ENCODE data around the gene NIM1K. TPM values are rescaled to one million over a fixed set of nuclear protein-coding genes. Genes with fewer than 3 reads are reported as not detected.

Gene NIM1K
- total and polyA plus RNA-seq, 4 experiments from 2014 or later, result 0.24 to 0.40 (median 0.27) TPM

DNA sequence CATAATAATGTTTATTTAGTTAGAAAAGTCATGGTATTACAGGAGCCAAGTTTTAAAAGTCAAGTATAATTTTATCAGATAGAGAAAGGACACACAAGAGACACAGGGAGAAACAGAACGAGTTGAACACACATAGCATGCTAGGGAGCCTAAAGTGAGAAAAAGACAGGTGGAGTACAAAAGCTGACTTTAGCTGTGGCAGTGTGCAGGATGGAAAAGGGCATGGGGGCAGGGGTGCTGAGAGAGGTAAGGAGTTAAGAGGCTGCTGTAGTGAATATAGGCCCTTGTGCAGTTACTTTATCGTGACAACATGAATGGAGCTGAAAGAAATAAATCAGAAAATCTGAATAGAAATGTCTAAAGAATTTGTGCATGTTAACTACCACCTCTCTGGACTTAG is 103.2 kb downstream of the NIM1K start:
- CTCF ChIA-PET (ENCODE audit: partially characterized antibody), result interaction anchor here (1.2 to 1.4 kb wide), 2 partner anchors 174 to 390 kb away, joined by 3 read pairs; partner anchors contain the start of gene ZNF131
- H3K27me3 Mint-ChIP-seq, result no peaks in the 10 kb centered on the region
- no peaks in the 10 kb centered on the region for H3K27me3 ChIP-seq (ENCODE audit: insufficient read depth, low read length)
- H3K27ac ChIP-seq (ENCODE audit: low read depth, low read length), result no peak overlapping the region
- POLR2A ChIA-PET (ENCODE audit: partially characterized antibody), result no interaction called here
- peak overlapping the region in 1 of 7 donors; percentile 24 for H3K27ac Mint-ChIP-seq
- no peak overlapping the region for H3K4me3 ChIP-seq (ENCODE audit: low read length in 2 of 2)
- H3K4me1 Mint-ChIP-seq, result no peaks in the 10 kb centered on the region
- no peak for DNase-seq
- intact Hi-C loops (cut with micrococcal nuclease), result no loop called here
- peaks cover 66 to 73% of the 10 kb centered on the region in 2 donors for H3K36me3 Mint-ChIP-seq
- H3K36me3 ChIP-seq (ENCODE audit: insufficient read depth, low read length), result peaks cover 61% of the 10 kb centered on the region
- no peaks in the 10 kb centered on the region for H3K4me1 ChIP-seq (ENCODE audit: insufficient read depth, low read length)
- no peak overlapping the region for H3K4me3 Mint-ChIP-seq
- no peaks in the 10 kb centered on the region for H3K9me3 Mint-ChIP-seq
- H3K9me3 ChIP-seq (ENCODE audit: control insufficient read depth in 1 of 2, low read length in 2 of 2), result no peaks in the 10 kb centered on the region

DNA sequence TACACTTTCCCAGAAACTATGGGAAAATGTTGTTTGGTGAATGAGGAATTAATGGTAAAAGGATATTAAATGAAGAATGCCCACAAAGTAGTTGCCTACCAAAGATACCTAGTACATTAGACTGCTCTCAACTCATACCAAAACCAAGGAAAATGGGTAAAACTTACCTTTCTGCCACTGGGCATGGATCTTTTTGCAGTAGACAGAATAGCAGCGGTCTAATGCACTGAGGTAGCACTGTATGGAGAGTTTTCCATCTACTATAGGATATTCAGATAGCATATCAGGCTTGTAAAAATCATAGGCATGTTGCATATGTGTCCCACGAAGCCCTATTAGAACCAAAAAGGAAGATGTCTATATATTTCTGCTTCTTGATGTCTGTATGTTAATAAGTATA is 104.8 kb downstream of the NIM1K start:
- DNase-seq, result no peak
- peaks cover 6 to 11% (median 10%) of the 10 kb centered on the region in 4 donors for H3K4me1 Mint-ChIP-seq
- no peaks in the 10 kb centered on the region for H3K27me3 Mint-ChIP-seq
- Histone ChIP-seq H3K36me3 (ENCODE audit: insufficient read depth, low read length) (peaks cover 56% of the 10 kb centered on the region), H3K27ac (ENCODE audit: low read depth, low read length) (no peak overlapping the region), H3K4me1 (ENCODE audit: insufficient read depth, low read length) (no peaks in the 10 kb centered on the region), H3K27me3 (ENCODE audit: insufficient read depth, low read length) (no peaks in the 10 kb centered on the region), H3K9me3 (ENCODE audit: control insufficient read depth in 1 of 2, low read length in 2 of 2) (no peaks in the 10 kb centered on the region), H3K4me3 (ENCODE audit: low read length in 2 of 2) (no peak overlapping the region)
- H3K4me3 Mint-ChIP-seq, result no peak overlapping the region
- H3K36me3 Mint-ChIP-seq, result peaks cover 56 to 66% of the 10 kb centered on the region in 2 donors
- CTCF ChIA-PET (ENCODE audit: partially characterized antibody), result no interaction called here
- H3K27ac Mint-ChIP-seq, result no peak overlapping the region
- peaks cover 0 to 2% (median 0%) of the 10 kb centered on the region in 8 donors for H3K9me3 Mint-ChIP-seq
- POLR2A ChIA-PET (ENCODE audit: partially characterized antibody), result no interaction called here
- intact Hi-C loops (cut with micrococcal nuclease), result no loop called here

DNA sequence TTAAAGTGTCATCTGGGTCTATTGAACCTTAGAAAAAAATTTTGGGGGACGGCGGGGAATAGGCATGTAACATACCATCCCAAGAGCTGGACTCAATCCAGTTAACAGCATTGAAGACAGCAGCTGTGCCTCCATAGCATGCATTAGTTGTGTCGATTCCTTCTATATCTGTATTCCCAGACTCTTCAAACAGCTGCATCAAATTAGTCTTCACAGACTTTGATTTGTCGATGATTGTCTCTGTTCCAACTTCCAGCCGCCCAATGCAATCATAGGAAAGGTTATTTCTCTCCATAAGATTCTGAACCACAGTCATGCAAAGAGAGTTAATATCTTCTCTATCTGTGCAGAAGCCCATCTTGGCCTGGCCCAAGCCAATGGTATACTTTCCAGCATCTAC is 106.4 kb downstream of the NIM1K start:
- peak overlapping the region in 1 of 7 donors; percentile 14 for H3K27ac Mint-ChIP-seq
- no peaks in the 10 kb centered on the region for H3K27me3 ChIP-seq (ENCODE audit: insufficient read depth, low read length)
- H3K36me3 Mint-ChIP-seq, result peaks cover 52 to 59% of the 10 kb centered on the region in 2 donors
- ChIA-PET POLR2A (ENCODE audit: partially characterized antibody) (no interaction called here), CTCF (ENCODE audit: partially characterized antibody) (interaction anchor here (1.7 kb wide), 1 partner anchor 186 kb away, joined by 3 read pairs; the partner anchor contains the start of gene TMEM267)
- H3K4me3 Mint-ChIP-seq, result no peak overlapping the region
- peaks cover 0 to 2% (median 0%) of the 10 kb centered on the region in 8 donors for H3K9me3 Mint-ChIP-seq
- H3K27me3 Mint-ChIP-seq, result no peaks in the 10 kb centered on the region
- H3K36me3 ChIP-seq (ENCODE audit: insufficient read depth, low read length), result peaks cover 47% of the 10 kb centered on the region
- no peaks in the 10 kb centered on the region for H3K4me1 ChIP-seq (ENCODE audit: insufficient read depth, low read length)
- no peak overlapping the region for H3K4me3 ChIP-seq (ENCODE audit: low read length in 2 of 2)
- H3K9me3 ChIP-seq (ENCODE audit: control insufficient read depth in 1 of 2, low read length in 2 of 2), result no peaks in the 10 kb centered on the region
- intact Hi-C loops (cut with micrococcal nuclease), result no loop called here
- peaks cover 14 to 23% (median 21%) of the 10 kb centered on the region in 4 donors for H3K4me1 Mint-ChIP-seq
- no peak overlapping the region for H3K27ac ChIP-seq (ENCODE audit: low read depth, low read length)
- DNase-seq, result no peak

DNA sequence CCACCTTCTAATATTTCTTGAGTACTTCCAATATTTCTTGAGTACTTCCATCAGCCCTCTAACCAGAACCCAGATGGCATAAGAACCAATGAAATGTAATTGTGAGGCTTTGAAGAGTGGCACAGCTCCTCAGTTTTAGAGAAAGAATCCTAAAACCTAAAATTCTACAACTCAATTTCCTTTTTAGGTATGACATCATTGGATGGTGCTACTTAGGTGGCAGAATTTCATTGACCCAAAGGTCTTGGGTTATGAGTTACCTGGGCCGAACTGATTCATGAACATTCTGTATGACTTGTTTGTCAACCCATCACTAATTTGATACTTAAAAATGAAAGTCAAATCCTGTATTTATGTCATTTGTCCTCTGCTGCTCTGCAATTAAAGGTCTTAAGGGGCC is 108.1 kb downstream of the NIM1K start:
- intact Hi-C loops (cut with micrococcal nuclease), result no loop called here
- H3K4me1 Mint-ChIP-seq, result peaks cover 18 to 37% (median 29%) of the 10 kb centered on the region in 4 donors
- peaks cover 0 to 2% (median 0%) of the 10 kb centered on the region in 8 donors for H3K9me3 Mint-ChIP-seq
- Histone ChIP-seq H3K36me3 (ENCODE audit: insufficient read depth, low read length) (peaks cover 31% of the 10 kb centered on the region), H3K27ac (ENCODE audit: low read depth, low read length) (no peak overlapping the region), H3K27me3 (ENCODE audit: insufficient read depth, low read length) (no peaks in the 10 kb centered on the region), H3K4me3 (ENCODE audit: low read length in 2 of 2) (no peak overlapping the region), H3K4me1 (ENCODE audit: insufficient read depth, low read length) (peaks cover 7% of the 10 kb centered on the region), H3K9me3 (ENCODE audit: control insufficient read depth in 1 of 2, low read length in 2 of 2) (no peaks in the 10 kb centered on the region)
- H3K27me3 Mint-ChIP-seq, result no peaks in the 10 kb centered on the region
- no peak overlapping the region for H3K27ac Mint-ChIP-seq
- no peak for DNase-seq
- no peak overlapping the region for H3K4me3 Mint-ChIP-seq
- ChIA-PET CTCF (ENCODE audit: partially characterized antibody) (interaction anchor here (1.1 to 1.3 kb wide), 2 partner anchors 14 to 194 kb away, joined by 3 read pairs; no protein-coding TSS in a partner anchor), POLR2A (ENCODE audit: partially characterized antibody) (interaction anchor here (0.5 to 1.0 kb wide), 2 partner anchors 13 to 230 kb away, joined by 3 to 5 read pairs; partner anchors contain the start of gene HMGCS1)
- peaks cover 35 to 46% of the 10 kb centered on the region in 2 donors for H3K36me3 Mint-ChIP-seq

DNA sequence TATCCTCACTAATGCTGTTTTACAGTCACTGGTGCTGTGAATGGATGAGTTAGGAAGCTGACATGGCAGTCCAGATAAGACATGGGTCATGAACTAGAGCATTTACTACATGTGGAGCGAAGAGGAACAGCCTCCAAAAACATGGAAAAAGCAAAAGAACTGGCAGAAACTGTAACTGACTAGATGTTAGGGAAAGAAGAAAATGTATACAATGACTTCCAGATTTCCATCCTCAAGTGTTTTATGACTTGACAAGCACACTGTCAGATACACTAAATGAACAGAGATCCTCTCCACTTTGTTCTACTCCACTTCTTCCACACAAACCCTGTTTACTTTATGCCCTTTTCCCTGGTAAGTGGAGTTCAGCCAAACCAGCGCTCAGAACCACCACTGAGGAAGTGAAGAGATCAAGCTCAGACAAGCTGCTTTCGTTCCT is 109.6 kb downstream of the NIM1K start:
- no peak for DNase-seq
- Mint-ChIP-seq H3K4me3 (no peak overlapping the region), H3K36me3 (peaks cover 21 to 33% of the 10 kb centered on the region in 2 donors), H3K4me1 (peaks cover 20 to 44% (median 34%) of the 10 kb centered on the region in 4 donors), H3K27ac (peak overlapping the region in 1 of 7 donors; percentile 65), H3K27me3 (no peaks in the 10 kb centered on the region), H3K9me3 (peaks cover 0 to 2% (median 0%) of the 10 kb centered on the region in 8 donors)
- intact Hi-C loops (cut with micrococcal nuclease), result no loop called here
- Histone ChIP-seq H3K4me3 (ENCODE audit: low read length in 2 of 2) (no peak overlapping the region), H3K9me3 (ENCODE audit: control insufficient read depth in 1 of 2, low read length in 2 of 2) (no peaks in the 10 kb centered on the region), H3K27me3 (ENCODE audit: insufficient read depth, low read length) (no peaks in the 10 kb centered on the region), H3K36me3 (ENCODE audit: insufficient read depth, low read length) (peaks cover 17% of the 10 kb centered on the region), H3K4me1 (ENCODE audit: insufficient read depth, low read length) (peaks cover 7% of the 10 kb centered on the region), H3K27ac (ENCODE audit: low read depth, low read length) (no peak overlapping the region)
- ChIA-PET CTCF (ENCODE audit: partially characterized antibody) (interaction anchor here (1.2 to 2.7 kb wide), 2 partner anchors 11 to 194 kb away, joined by 3 to 8 read pairs; no protein-coding TSS in a partner anchor), POLR2A (ENCODE audit: partially characterized antibody) (no interaction called here)

DNA sequence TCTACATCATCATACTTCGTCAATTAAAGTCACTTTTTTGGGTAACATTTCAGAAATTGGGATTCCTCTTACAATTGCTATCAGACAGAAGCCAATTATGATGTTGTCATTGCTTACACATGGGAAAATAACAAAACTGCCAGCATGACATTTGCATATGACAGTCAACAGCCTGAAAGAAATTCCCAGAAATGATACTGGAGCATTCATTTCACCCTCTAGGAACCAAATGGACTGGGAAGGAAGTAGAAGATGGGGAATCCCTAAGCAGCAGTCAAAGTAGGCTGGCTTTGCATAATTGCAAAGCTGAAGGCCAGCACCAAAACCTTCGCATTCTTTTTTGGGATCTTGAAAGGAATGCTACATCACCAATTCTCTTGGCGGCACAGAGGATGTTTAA is 110.5 kb downstream of the NIM1K start:
- CTCF ChIA-PET (ENCODE audit: partially characterized antibody), result interaction anchor here (2.7 kb wide), 1 partner anchor 10 kb away, joined by 8 read pairs; no protein-coding TSS in a partner anchor
- H3K36me3 ChIP-seq (ENCODE audit: insufficient read depth, low read length), result peaks cover 9% of the 10 kb centered on the region
- H3K27ac ChIP-seq (ENCODE audit: low read depth, low read length), result no peak overlapping the region
- H3K27me3 ChIP-seq (ENCODE audit: insufficient read depth, low read length), result no peaks in the 10 kb centered on the region
- H3K4me3 Mint-ChIP-seq, result no peak overlapping the region
- H3K4me3 ChIP-seq (ENCODE audit: low read length in 2 of 2), result no peak overlapping the region
- H3K9me3 Mint-ChIP-seq, result peaks cover 0 to 2% (median 0%) of the 10 kb centered on the region in 8 donors
- intact Hi-C loops (cut with micrococcal nuclease), result no loop called here
- no peak overlapping the region for H3K27ac Mint-ChIP-seq
- H3K27me3 Mint-ChIP-seq, result no peaks in the 10 kb centered on the region
- H3K4me1 ChIP-seq (ENCODE audit: insufficient read depth, low read length), result peaks cover 7% of the 10 kb centered on the region
- no peak for DNase-seq
- H3K36me3 Mint-ChIP-seq, result peaks cover 14 to 25% of the 10 kb centered on the region in 2 donors
- H3K9me3 ChIP-seq (ENCODE audit: control insufficient read depth in 1 of 2, low read length in 2 of 2), result no peaks in the 10 kb centered on the region
- H3K4me1 Mint-ChIP-seq, result peaks cover 20 to 44% (median 34%) of the 10 kb centered on the region in 4 donors
- POLR2A ChIA-PET (ENCODE audit: partially characterized antibody), result no interaction called here

DNA sequence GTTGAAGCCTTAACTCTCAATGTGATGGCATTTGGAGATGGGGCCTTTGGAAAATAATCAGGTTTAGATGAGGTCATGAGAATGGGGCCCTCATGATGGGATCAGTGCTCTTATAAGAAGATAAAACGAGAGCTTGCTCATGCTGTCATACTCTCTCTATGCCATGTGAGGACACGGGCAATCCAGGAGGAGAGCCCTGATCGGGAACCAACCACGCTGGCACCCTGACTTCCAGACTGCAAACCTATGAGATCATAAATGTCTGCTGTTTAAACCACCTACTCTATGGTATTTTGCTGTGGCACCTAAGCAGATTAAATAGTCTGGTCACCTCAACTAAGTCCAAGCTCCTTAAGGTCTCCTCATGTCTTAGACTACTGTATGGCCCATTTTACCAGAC is 111.2 kb downstream of the NIM1K start:
- H3K4me1 ChIP-seq (ENCODE audit: insufficient read depth, low read length), result peaks cover 7% of the 10 kb centered on the region
- Mint-ChIP-seq H3K27ac (peak overlapping the region in 2 of 7 donors; percentile 25 to 37), H3K9me3 (peaks cover 0 to 2% (median 0%) of the 10 kb centered on the region in 8 donors), H3K36me3 (peaks cover 8 to 20% of the 10 kb centered on the region in 2 donors), H3K4me1 (peaks cover 20 to 44% (median 35%) of the 10 kb centered on the region in 4 donors), H3K27me3 (no peaks in the 10 kb centered on the region), H3K4me3 (no peak overlapping the region)
- no peak overlapping the region for H3K4me3 ChIP-seq (ENCODE audit: low read length in 2 of 2)
- intact Hi-C loops (cut with micrococcal nuclease), result no loop called here
- no peaks in the 10 kb centered on the region for H3K9me3 ChIP-seq (ENCODE audit: control insufficient read depth in 1 of 2, low read length in 2 of 2)
- peaks cover 5% of the 10 kb centered on the region for H3K36me3 ChIP-seq (ENCODE audit: insufficient read depth, low read length)
- H3K27ac ChIP-seq (ENCODE audit: low read depth, low read length), result no peak overlapping the region
- DNase-seq, result no peak
- H3K27me3 ChIP-seq (ENCODE audit: insufficient read depth, low read length), result no peaks in the 10 kb centered on the region
- POLR2A ChIA-PET (ENCODE audit: partially characterized antibody), result interaction anchor here (1.3 kb wide), 1 partner anchor 10 kb away, joined by 5 read pairs; the partner anchor contains the start of gene HMGCS1
- CTCF ChIA-PET (ENCODE audit: partially characterized antibody), result interaction anchor here (1.3 to 2.7 kb wide), 2 partner anchors 9 to 394 kb away, joined by 3 to 8 read pairs; no protein-coding TSS in a partner anchor

Data from CD4-positive, alpha-beta memory T cell (primary cell).